IMR-90 (cell line): ENCODE results near the gene C11orf86.

Experiments
- CTCF ChIP-seq: conservative IDR thresholded peaks from 2 replicates; pipeline ENCODE4 v1.5.1; 2012; ENCODE audit warnings: mild to moderate bottlenecking, low read depth, low read length, improper control_type of control experiment
- POLR2A ChIP-seq: IDR thresholded peaks from 2 replicates; pipeline ENCODE4 v1.6.1; 2012; ENCODE audit warnings: mild to moderate bottlenecking, low read depth, low read length

- TF ChIP-seq POLR2A (no peak), CTCF (no peak)
These were observed 13.0 kb downstream of the C11orf86 start for GRCh38 chr11:66987924-66988637.
